MM.1S (cell line): ENCODE data around the gene PCNT.

Experiments used
- DNase-seq: peaks from one replicate; pipeline ENCODE4 v3.0.0-alpha.2; 2015
- H2AFZ ChIP-seq: fragments of 300-600 bp; sonication (generic); 2 replicates; pipeline ENCODE4 v1.6.0; 2016; ENCODE audit warnings: antibody characterized with exemption, low read length
- H3F3A ChIP-seq: fragments of 300-600 bp; sonication (generic); 2 replicates; pipeline ENCODE4 v1.6.1; 2016; ENCODE audit warnings: mild to moderate bottlenecking, antibody characterized with exemption, low read length, moderate library complexity, mixed read lengths; ENCODE audit not compliant: insufficient read depth
- H3K27ac ChIP-seq: fragments of 300-600 bp; sonication (generic); 2 replicates; pipeline ENCODE4 v1.5.1; 2016; ENCODE audit warnings: mild to moderate bottlenecking, low read length
- H3K27me3 ChIP-seq: fragments of 300-600 bp; sonication (generic); replicated peaks from 2 replicates; pipeline ENCODE4 v1.6.0; 2016; ENCODE audit warnings: low read length; ENCODE audit not compliant: insufficient read depth
- H3K36me3 ChIP-seq: fragments of 300-600 bp; sonication (generic); replicated peaks from 2 replicates; pipeline ENCODE4 v1.6.1; 2016; ENCODE audit warnings: mild to moderate bottlenecking, low read length, mixed read lengths; ENCODE audit not compliant: insufficient read depth
- H3K4me1 ChIP-seq: fragments of 300-600 bp; sonication (generic); 2 replicates; pipeline ENCODE4 v1.6.1; 2016; ENCODE audit warnings: low read length, mixed read lengths
- H3K4me2 ChIP-seq: fragments of 300-600 bp; sonication (generic); 2 replicates; pipeline ENCODE4 v1.6.0; 2016; ENCODE audit warnings: low read depth, low read length
- H3K4me3 ChIP-seq: fragments of 300-600 bp; sonication (generic); 2 replicates; pipeline ENCODE4 v1.5.1; 2016; ENCODE audit warnings: low read length, mixed read lengths
- H3K79me2 ChIP-seq: fragments of 300-600 bp; sonication (generic); 2 replicates; pipeline ENCODE4 v1.6.1; 2016; ENCODE audit warnings: mixed run types, low read length, mixed read lengths
- H3K9ac ChIP-seq: fragments of 300-600 bp; sonication (generic); 2 replicates; pipeline ENCODE4 v1.6.1; 2016; ENCODE audit warnings: low read length, mixed read lengths
- H3K9me2 ChIP-seq: fragments of 300-600 bp; sonication (generic); replicated peaks from 2 replicates; pipeline ENCODE4 v1.6.1; 2016; ENCODE audit warnings: mild to moderate bottlenecking, low read length, mixed read lengths; ENCODE audit not compliant: insufficient read depth
- H3K9me3 ChIP-seq: fragments of 300-600 bp; sonication (generic); replicated peaks from 2 replicates; pipeline ENCODE4 v1.6.1; 2016; ENCODE audit warnings: mild to moderate bottlenecking, low read length, mixed read lengths; ENCODE audit not compliant: insufficient read depth
- H4K20me1 ChIP-seq: fragments of 300-600 bp; sonication (generic); 2 replicates; pipeline ENCODE4 v1.6.1; 2016; ENCODE audit warnings: mild to moderate bottlenecking, low read length, moderate library complexity, mixed read lengths; ENCODE audit not compliant: insufficient read depth
- CTCF ChIP-seq: fragments of 300-600 bp; sonication (generic); IDR thresholded peaks from 2 replicates; pipeline ENCODE4 v1.5.1; 2016; ENCODE audit warnings: antibody characterized with exemption, low read length, mixed read lengths
- EZH2 ChIP-seq: fragments of 300-600 bp; sonication (generic); optimal IDR thresholded peaks from 2 replicates; pipeline ENCODE3; 2017; ENCODE audit warnings: low read depth, mild to moderate bottlenecking, antibody characterized with exemption, low read length, mixed read lengths
- EZH2phosphoT487 ChIP-seq: fragments of 300-600 bp; sonication (generic); IDR thresholded peaks from 2 replicates; pipeline ENCODE4 v1.6.1; 2018; ENCODE audit warnings: antibody characterized with exemption, low read length

PCNT gene

GRCh38 chr21:46452710-46453109 lies 128.8 kb downstream of the PCNT start:
- Histone ChIP-seq H3K36me3 (no peaks in the 10 kb centered on the region), H3K4me2 (no peak overlapping the region), H3K4me1 (0 out of 2 replicates have a peak, but pooled peaks cover 4% of the 10 kb centered on the region), H2AFZ (no peak overlapping the region), H3K4me3 (no peak overlapping the region), H3K9me3 (no peaks in the 10 kb centered on the region), H3F3A (no peaks in the 10 kb centered on the region), H3K9me2 (no peaks in the 10 kb centered on the region), H3K27ac (no peak overlapping the region), H3K9ac (no peak overlapping the region), H3K27me3 (no peaks in the 10 kb centered on the region), H4K20me1 (no peaks in the 10 kb centered on the region), H3K79me2 (peaks cover 64% of the 10 kb centered on the region)
- no peak for DNase-seq
- TF ChIP-seq EZH2phosphoT487: no peak
- no peak for TF ChIP-seq EZH2
- no peak for TF ChIP-seq CTCF

DNA sequence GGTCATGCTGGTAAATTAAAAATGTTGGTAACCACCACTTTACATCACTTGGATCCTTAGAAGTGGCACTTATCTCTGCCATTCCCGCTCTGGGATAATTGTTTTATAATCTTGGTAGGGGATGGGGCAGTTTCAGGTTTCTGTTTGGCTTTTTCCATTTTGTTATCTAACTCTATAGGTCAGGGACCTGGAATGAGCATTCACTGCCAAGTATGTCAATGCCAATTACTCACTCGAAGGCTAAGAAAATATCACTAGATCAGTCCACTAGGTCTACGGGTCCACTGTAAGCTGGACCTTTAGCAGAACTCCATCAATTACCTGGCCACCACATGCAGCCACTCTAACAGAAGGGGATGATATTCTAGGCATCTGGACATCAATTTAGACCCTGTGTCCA lies 130.2 kb downstream of the PCNT start:
- no peaks in the 10 kb centered on the region for H3K9me3 ChIP-seq
- H2AFZ ChIP-seq: no peak overlapping the region
- H4K20me1 ChIP-seq: no peaks in the 10 kb centered on the region
- H3K9ac ChIP-seq: no peak overlapping the region
- no peak overlapping the region for H3K4me2 ChIP-seq
- H3K36me3 ChIP-seq: no peaks in the 10 kb centered on the region
- no peak overlapping the region for H3K27ac ChIP-seq
- no peak for TF ChIP-seq CTCF
- TF ChIP-seq EZH2phosphoT487: no peak
- TF ChIP-seq EZH2: no peak
- no peaks in the 10 kb centered on the region for H3K9me2 ChIP-seq
- H3K27me3 ChIP-seq: no peaks in the 10 kb centered on the region
- peaks cover 4% of the 10 kb centered on the region; the same call in 1 of the 2 replicates for H3F3A ChIP-seq
- DNase-seq: no peak
- no peak overlapping the region for H3K4me3 ChIP-seq
- H3K79me2 ChIP-seq: peaks cover 73% of the 10 kb centered on the region
- 0 out of 2 replicates have a peak, but pooled peaks cover 4% of the 10 kb centered on the region for H3K4me1 ChIP-seq

GRCh38 chr21:46454634-46455390 lies 130.9 kb downstream of the PCNT start:
- H2AFZ ChIP-seq: no peak overlapping the region
- DNase-seq: no peak
- no peaks in the 10 kb centered on the region for H4K20me1 ChIP-seq
- no peaks in the 10 kb centered on the region for H3K9me2 ChIP-seq
- H3K9ac ChIP-seq: no peak overlapping the region
- H3K27me3 ChIP-seq: no peaks in the 10 kb centered on the region
- peaks cover 74% of the 10 kb centered on the region for H3K79me2 ChIP-seq
- no peaks in the 10 kb centered on the region for H3K9me3 ChIP-seq
- H3K4me3 ChIP-seq: no peak overlapping the region
- no peak overlapping the region for H3K4me2 ChIP-seq
- TF ChIP-seq EZH2phosphoT487: no peak
- TF ChIP-seq CTCF: no peak
- TF ChIP-seq EZH2: no peak
- no peak overlapping the region for H3K27ac ChIP-seq
- no peaks in the 10 kb centered on the region for H3K36me3 ChIP-seq
- H3F3A ChIP-seq: peaks cover 4% of the 10 kb centered on the region; the same call in 1 of the 2 replicates
- peaks cover 7% of the 10 kb centered on the region; the same call in 1 of the 2 replicates for H3K4me1 ChIP-seq
